IMR-90 (cell line): Measurements from ENCODE around the gene MYH6. TPM values are rescaled to one million over a fixed set of nuclear protein-coding genes. Genes with fewer than 3 reads are reported as not detected.
"Not testable (repeated sequence)": the region's sequence is repeated elsewhere in the genome, so short reads cannot be mapped to it uniquely, and the experiment has no call there.

Experiments
- ATAC-seq: fragments of 200-7000 bp; cut with Tn5 transposase; 2 replicates; pipeline ENCODE4 v1.9.1; 2020; ENCODE audit warnings: low read depth, mild to moderate bottlenecking, moderate library complexity
- BruUV-seq: library from RNA; stranded (reverse); fragments of 400-500 nt; replicated peaks from 2 replicates; lab custom pipeline; 2021; lab: Mats Ljungman, UMichigan
- CTCF ChIA-PET: fragments of 300-600 bp; formaldehyde crosslinking; extraction: SDS; loops from one replicate; lab custom pipeline; 2021; ENCODE audit warnings: antibody characterized with exemption; lab: Yijun Ruan, JAX
- POLR2A ChIA-PET: fragments of 300-600 bp; sonication (Branson Sonifier 250); formaldehyde crosslinking; loops from one replicate; lab custom pipeline; 2022; ENCODE audit warnings: antibody characterized with exemption; ENCODE audit not compliant: unreplicated experiment; lab: Charles Lee
- DNase-seq: peaks from one replicate; pipeline ENCODE4 v3.0.0; 2013
- H2AFZ ChIP-seq: replicated peaks from 2 replicates; pipeline ENCODE3; 2013; ENCODE audit warnings: low read length, mild to moderate bottlenecking; ENCODE audit not compliant: poor library complexity
- H2AK5ac ChIP-seq: 2 replicates; pipeline ENCODE4 v1.6.1; 2013; ENCODE audit warnings: low read depth, low read length, inconsistent platforms
- H2AK9ac ChIP-seq: replicated peaks from 2 replicates; pipeline ENCODE3; 2013; ENCODE audit warnings: mild to moderate bottlenecking, low read depth, low read length, moderate library complexity; ENCODE audit not compliant: poor library complexity
- H2BK120ac ChIP-seq: 2 replicates; pipeline ENCODE4 v1.6.1; 2013; ENCODE audit warnings: low read depth, low read length, inconsistent platforms
- H2BK15ac ChIP-seq: 3 replicates; pipeline ENCODE4 v1.6.1; 2013; ENCODE audit warnings: low read depth, low read length, inconsistent platforms
- H2BK20ac ChIP-seq: 2 replicates; pipeline ENCODE4 v1.6.1; 2013; ENCODE audit warnings: low read depth, mild to moderate bottlenecking, inconsistent platforms, low read length, moderate library complexity
- H2BK5ac ChIP-seq: 2 replicates; pipeline ENCODE4 v1.6.1; 2013; ENCODE audit warnings: mild to moderate bottlenecking, low read depth, low read length, inconsistent platforms; ENCODE audit not compliant: poor library complexity, severe bottlenecking
- H3K14ac ChIP-seq: replicated peaks from 2 replicates; pipeline ENCODE4 v1.6.1; 2013; ENCODE audit warnings: low read depth, low read length, inconsistent platforms
- H3K18ac ChIP-seq: 2 replicates; pipeline ENCODE4 v1.6.1; 2013; ENCODE audit warnings: low read depth, low read length, control low read depth
- H3K23ac ChIP-seq: 2 replicates; pipeline ENCODE4 v1.6.1; 2013; ENCODE audit warnings: low read depth, low read length, inconsistent platforms
- H3K27ac ChIP-seq: 2 replicates; pipeline ENCODE4 v1.5.1; 2013; ENCODE audit warnings: mild to moderate bottlenecking, control low read depth, low read length; ENCODE audit not compliant: insufficient read depth
- H3K27me3 ChIP-seq: 2 replicates; pipeline ENCODE4 v1.6.1; 2013; ENCODE audit warnings: low read length; ENCODE audit not compliant: control insufficient read depth, insufficient read depth
- H3K36me3 ChIP-seq: 2 replicates; pipeline ENCODE4 v1.6.1; 2013; ENCODE audit warnings: low read length, mixed read lengths; ENCODE audit not compliant: control insufficient read depth, insufficient read depth
- H3K4ac ChIP-seq: 2 replicates; pipeline ENCODE4 v1.6.1; 2013; ENCODE audit warnings: low read depth, low read length, inconsistent platforms
- H3K4me1 ChIP-seq: 2 replicates; pipeline ENCODE4 v1.6.1; 2013; ENCODE audit warnings: low read length, mixed read lengths; ENCODE audit not compliant: control insufficient read depth, insufficient read depth
- H3K4me2 ChIP-seq: 2 replicates; pipeline ENCODE4 v1.6.1; 2013; ENCODE audit warnings: low read depth, mild to moderate bottlenecking, control low read depth, low read length, moderate library complexity
- H3K4me3 ChIP-seq: 2 replicates; pipeline ENCODE4 v1.5.1; 2013; ENCODE audit warnings: low read depth, mild to moderate bottlenecking, control low read depth, low read length, moderate library complexity; ENCODE audit not compliant: insufficient read depth
- H3K56ac ChIP-seq: 2 replicates; pipeline ENCODE4 v1.6.1; 2013; ENCODE audit warnings: low read length, inconsistent platforms; ENCODE audit not compliant: insufficient read depth; ENCODE audit errors: extremely low read depth
- H3K79me1 ChIP-seq, 2 experiments: 2 replicates each; pipeline ENCODE4 v1.6.1; 2013; ENCODE audit warnings: low read length in 2 of 2, inconsistent platforms in 1 of 2, low read depth in 1 of 2
- H3K9ac ChIP-seq: 2 replicates; pipeline ENCODE4 v1.6.1; 2013; ENCODE audit warnings: low read depth, low read length, control low read depth
- H3K9me1 ChIP-seq: 2 replicates; pipeline ENCODE4 v1.6.1; 2013; ENCODE audit warnings: low read length, inconsistent platforms; ENCODE audit not compliant: insufficient read depth
- H3K9me3 ChIP-seq: 2 replicates; pipeline ENCODE4 v1.6.1; 2013; ENCODE audit warnings: low read length; ENCODE audit not compliant: control insufficient read depth, insufficient read depth
- H4K20me1 ChIP-seq: 2 replicates; pipeline ENCODE4 v1.6.1; 2013; ENCODE audit warnings: low read length, inconsistent platforms; ENCODE audit not compliant: insufficient read depth
- H4K5ac ChIP-seq: 2 replicates; pipeline ENCODE4 v1.6.1; 2013; ENCODE audit warnings: mild to moderate bottlenecking, low read depth, low read length, control low read depth
- H4K8ac ChIP-seq, 2 experiments: 2 replicates each; pipeline ENCODE4 v1.6.1; 2013; ENCODE audit warnings: low read depth in 2 of 2, low read length in 2 of 2, control low read depth in 1 of 2, inconsistent platforms in 1 of 2
- H4K91ac ChIP-seq: 2 replicates; pipeline ENCODE4 v1.6.1; 2013; ENCODE audit warnings: low read depth, low read length, inconsistent platforms; ENCODE audit not compliant: insufficient read depth
- WGBS, 2 experiments: methylation state at CpG; one replicate each; pipeline versions ENCODE4 v1.1.5 to v1.1.7; 2013; ENCODE audit warnings: missing lambda C conversion rate in 2 of 2; ENCODE audit not compliant: insufficient read length in 1 of 2; ENCODE audit errors: extremely low coverage in 2 of 2; 5-methylcytosine and 5-hydroxymethylcytosine counted together
- dilution Hi-C: fragments of 300-500 bp; cut with HindIII; formaldehyde crosslinking; loops from one replicate; pipeline ENCODE4 v1.14.3; 2018; ENCODE audit warnings: low sequenced_read_pairs; ENCODE audit not compliant: unreplicated experiment
- in situ Hi-C: fragments of 300-500 bp; cut with MboI; formaldehyde crosslinking; loops from 3 replicates; pipeline ENCODE4 v1.14.3; 2019; ENCODE audit warnings: low sequenced_read_pairs, inconsistent platforms, mixed read lengths
- intact Hi-C: fragments of 100-400 bp; cut with micrococcal nuclease; formaldehyde crosslinking; loops from 2 replicates; pipeline ENCODE4 v1.10.0; 2022
- polyA plus RNA-seq, 3 experiments: library from polyadenylated mRNA; depleted of rRNA; stranded (reverse); fragments of >200 nt; gene quantifications; 2 replicates each; pipeline ENCODE4 v1.2.3, GENCODE V29; 2012; ENCODE audit warnings: low replicate concordance in 1 of 3
- total RNA-seq: library from RNA; depleted of rRNA; stranded (reverse); fragments of >200 nt; gene quantifications from 2 replicates; pipeline ENCODE4 v1.2.3, GENCODE V29; 2012

MYH6 gene
- total and polyA plus RNA-seq, 2 of the 4 experiments (the other 2 are of a cell fraction), result not detected

- H2BK15ac ChIP-seq, DNase-seq, H3K36me3 ChIP-seq, H4K91ac ChIP-seq, H3K9me3 ChIP-seq, H2AFZ ChIP-seq, H3K4me3 ChIP-seq, H2AK9ac ChIP-seq, H3K4me2 ChIP-seq, H4K8ac ChIP-seq, H2BK120ac ChIP-seq, H3K56ac ChIP-seq, H2BK5ac ChIP-seq, H3K14ac ChIP-seq, H4K20me1 ChIP-seq, POLR2A ChIA-PET, ATAC-seq, H3K9ac ChIP-seq, H3K18ac ChIP-seq, H4K5ac ChIP-seq, in situ Hi-C loops, H3K27ac ChIP-seq, H2BK20ac ChIP-seq, BruUV-seq, H3K9me1 ChIP-seq, H3K4ac ChIP-seq, H3K79me1 ChIP-seq, H2AK5ac ChIP-seq, dilution Hi-C loops, H3K4me1 ChIP-seq, CTCF ChIA-PET, intact Hi-C loops, H3K23ac ChIP-seq: not testable (repeated sequence)
- peaks cover 34% of the 10 kb centered on the region; the same call in 1 of the 2 replicates for H3K27me3 ChIP-seq
- WGBS, 2 experiments, result no CpG with 5 or more reads among the region's 16 CpGs
Observed at GRCh38 chr14:23400496-23401149, 7.5 kb downstream of the MYH6 start.
